ENCODE data around the gene GTF2H4. TPM values are rescaled to one million over a fixed set of nuclear protein-coding genes. Genes with fewer than 3 reads are reported as not detected.

Gene GTF2H4
- total RNA-seq, 1 donor from 2014 or later, result 1.4 TPM

DNA sequence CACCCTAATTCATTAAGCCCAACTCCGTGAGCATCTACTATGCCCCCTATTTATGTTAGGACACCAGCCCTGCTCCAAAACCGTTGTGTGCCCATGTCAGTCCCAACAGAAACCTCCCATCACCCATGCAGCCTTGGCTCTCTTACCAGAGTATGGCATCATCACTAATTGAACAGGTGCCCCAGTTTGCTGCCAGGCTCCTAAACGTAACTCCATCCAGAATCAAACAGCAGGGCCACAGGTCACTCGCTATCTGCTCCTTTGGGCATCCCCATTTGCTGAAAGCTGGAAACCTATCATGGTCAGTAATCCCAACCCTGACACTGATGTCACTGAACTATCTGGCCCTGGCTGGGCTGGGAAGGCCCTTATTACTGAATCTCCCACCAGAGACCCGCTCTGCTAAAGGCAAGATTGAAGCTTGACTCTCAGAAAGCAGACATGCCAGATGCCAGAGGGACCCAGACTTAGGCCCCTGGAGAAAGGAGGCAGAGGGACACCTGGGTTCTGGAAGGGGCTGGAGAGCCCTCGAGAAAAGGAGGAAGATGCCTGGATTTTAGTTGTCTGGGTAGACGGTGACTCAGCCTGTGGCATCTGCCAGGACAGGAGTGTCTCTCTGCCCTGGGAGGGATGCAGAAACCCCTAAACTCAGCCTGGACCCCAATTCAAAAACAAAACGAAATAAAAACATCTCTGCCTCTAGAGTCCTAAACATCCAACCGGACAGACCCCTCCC is 46.8 kb downstream of the GTF2H4 start:
- no peak for DNase-seq (ENCODE audit: low spot score)

DNA sequence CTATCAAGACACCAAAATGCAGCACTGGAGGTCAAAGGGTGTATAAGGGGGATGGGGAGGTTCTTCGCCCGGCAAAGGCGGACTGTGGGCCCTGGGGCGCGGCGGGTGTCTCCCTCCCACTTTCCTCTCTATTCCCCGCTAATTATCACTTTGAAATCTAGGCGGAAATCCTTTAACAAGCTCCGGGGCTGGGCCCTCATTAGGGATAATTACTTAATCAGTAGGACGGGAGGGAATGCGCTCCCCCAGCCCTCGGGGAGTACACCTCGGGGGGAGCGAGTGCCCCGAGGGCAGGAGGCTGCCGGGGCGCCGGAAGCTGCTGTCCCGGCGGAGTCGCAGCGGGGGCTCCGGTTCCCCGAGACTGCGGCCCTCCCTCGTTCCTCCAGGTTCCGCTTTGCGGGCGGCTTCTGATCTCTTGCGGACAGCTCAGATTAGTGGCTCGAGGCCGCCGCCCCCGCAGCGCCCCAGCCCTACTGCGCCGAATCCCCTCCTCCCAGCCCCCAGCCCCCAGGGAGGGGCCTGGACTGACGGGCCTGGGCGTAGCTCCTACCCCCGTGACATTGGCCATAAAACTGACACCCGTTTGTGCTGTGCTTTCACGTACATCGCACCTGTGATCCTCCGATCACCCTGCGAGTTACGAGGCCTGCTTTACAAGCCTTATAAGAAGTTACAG is 47.5 kb downstream of the GTF2H4 start:
- peak; percentile 52 for DNase-seq (ENCODE audit: low spot score)

DNA sequence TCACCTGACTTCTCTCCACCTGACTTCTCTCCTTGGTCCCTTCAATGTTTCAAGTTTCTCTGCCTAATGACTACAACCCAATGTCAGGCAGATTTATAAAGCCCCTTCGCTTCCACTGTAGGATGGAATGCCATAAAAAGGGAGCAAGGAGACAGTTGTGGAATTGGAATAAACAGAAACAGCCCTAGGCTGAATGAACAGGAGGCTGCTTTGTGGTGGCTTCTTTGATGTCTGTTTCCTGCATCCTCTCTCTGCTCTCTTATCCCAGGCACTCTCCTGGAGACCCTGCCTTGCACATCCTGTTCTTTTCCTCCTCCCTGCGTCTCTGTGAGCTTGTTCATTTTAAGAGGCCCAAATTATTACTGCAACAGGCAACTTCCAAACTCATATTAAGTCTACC is 49.7 kb downstream of the GTF2H4 start:
- DNase-seq (ENCODE audit: low spot score), result no peak

DNA sequence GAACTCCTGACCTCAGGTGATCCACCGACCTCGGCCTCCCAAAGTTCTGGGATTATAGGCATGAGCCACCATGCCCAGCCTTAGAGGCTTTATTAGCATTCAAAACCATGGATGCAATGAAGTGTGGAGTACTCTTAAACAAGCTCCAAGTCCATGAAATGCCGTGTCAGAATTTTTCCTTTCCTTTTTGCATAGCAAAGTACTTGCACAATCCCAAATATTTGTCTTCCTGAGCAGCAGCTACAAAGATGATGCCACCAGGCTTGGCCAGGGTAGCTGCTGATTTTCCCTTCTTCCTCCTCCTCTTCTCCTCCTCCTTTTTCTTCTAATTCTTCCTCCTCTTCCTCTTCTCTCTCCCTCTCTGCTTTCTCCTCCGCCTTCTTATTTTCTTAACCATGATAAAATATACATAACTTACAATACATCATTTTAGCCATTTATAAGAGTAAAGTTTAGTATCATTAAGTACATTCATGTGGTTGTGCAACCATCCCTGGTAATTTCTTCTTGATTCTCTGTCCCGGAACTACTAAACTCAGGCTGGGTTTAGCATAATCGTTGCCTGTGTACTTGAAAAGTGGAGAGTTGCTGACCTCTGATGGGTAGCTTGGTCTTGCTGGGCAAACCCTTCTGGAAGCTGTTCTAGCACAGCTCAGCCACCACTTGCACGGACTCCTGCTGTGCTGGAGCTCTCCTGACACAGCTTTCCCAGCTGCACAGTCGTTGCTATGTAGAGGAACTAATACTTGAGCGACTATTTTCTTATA is 53.1 kb downstream of the GTF2H4 start:
- no peak for DNase-seq (ENCODE audit: low spot score)

DNA sequence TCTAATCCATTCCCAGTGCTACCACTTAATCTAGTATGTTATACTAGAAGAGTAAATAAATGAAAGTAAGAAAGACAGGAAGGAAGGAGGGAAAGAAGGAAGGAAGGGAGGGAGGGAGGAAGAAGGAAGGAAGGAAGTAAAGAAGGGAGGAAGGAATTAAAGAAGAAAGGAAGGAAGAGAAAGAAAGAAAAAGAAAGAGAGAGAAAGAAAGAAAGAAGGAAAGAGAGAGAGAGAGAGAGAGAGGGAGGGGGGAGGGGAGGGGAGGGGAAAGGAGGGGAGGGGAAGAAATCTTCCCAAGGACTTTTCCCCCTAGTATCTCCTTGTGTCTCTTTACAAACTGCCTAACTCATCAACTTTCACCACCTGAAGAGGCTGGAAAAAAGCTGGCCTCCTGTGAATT is 54.7 kb downstream of the GTF2H4 start:
- DNase-seq (ENCODE audit: low spot score), result no peak

DNA sequence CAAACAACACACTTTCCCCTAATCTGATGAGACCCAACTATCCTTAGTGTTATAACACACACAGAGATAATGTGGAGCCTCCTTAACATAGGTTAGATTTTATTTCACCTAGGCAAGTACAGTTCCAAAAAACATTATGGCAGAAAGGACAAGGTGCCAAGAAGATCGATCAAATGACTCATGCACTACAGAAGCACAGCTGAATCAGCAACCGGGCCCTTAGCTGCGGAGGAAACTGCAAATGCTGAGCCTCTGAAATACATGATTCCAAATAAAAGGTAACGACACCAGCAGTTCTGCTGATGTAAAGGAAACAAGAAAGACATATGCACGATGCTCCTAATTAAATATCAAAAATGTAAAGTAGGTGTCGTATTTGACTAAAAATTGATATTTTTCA is 55.6 kb downstream of the GTF2H4 start:
- DNase-seq (ENCODE audit: low spot score), result no peak

Other genes with a start within 250 kb of the GTF2H4 start
- gene DHX16, start 235.2 kb upstream of the GTF2H4 start, total RNA-seq (ENCODE audit: insufficient read depth, low replicate concordance), result 19.5 TPM
- gene PPP1R18, start 221.6 kb upstream of the GTF2H4 start, total RNA-seq (ENCODE audit: insufficient read depth, low replicate concordance), result 20.9 TPM
- 4.3 TPM for gene NRM, start 217.2 kb upstream of the GTF2H4 start, total RNA-seq (ENCODE audit: insufficient read depth, low replicate concordance)
- 14.9 TPM for gene MDC1, start 190.9 kb upstream of the GTF2H4 start, total RNA-seq (ENCODE audit: insufficient read depth, low replicate concordance)
- gene TUBB, start 187.9 kb upstream of the GTF2H4 start, total RNA-seq (ENCODE audit: insufficient read depth, low replicate concordance), result 174 TPM
- gene FLOT1, start 165.5 kb upstream of the GTF2H4 start, total RNA-seq (ENCODE audit: insufficient read depth, low replicate concordance), result 46.7 TPM
- 70.1 TPM for gene IER3, start 163.7 kb upstream of the GTF2H4 start, total RNA-seq (ENCODE audit: insufficient read depth, low replicate concordance)
- gene DDR1, start 23.7 kb upstream of the GTF2H4 start, total RNA-seq (ENCODE audit: insufficient read depth, low replicate concordance), result 19.0 TPM
- 20.5 TPM for gene VARS2, start 6.0 kb downstream of the GTF2H4 start, total RNA-seq (ENCODE audit: insufficient read depth, low replicate concordance)
- gene SFTA2, start 24.0 kb downstream of the GTF2H4 start, total RNA-seq (ENCODE audit: insufficient read depth, low replicate concordance), result not detected
- gene MUCL3, start 32.8 kb downstream of the GTF2H4 start, total RNA-seq (ENCODE audit: insufficient read depth, low replicate concordance), result 2.4 TPM
- not detected for gene MUC21, start 75.5 kb downstream of the GTF2H4 start, total RNA-seq (ENCODE audit: insufficient read depth, low replicate concordance)
- 6.5 TPM for gene MUC22, start 102.3 kb downstream of the GTF2H4 start, total RNA-seq (ENCODE audit: insufficient read depth, low replicate concordance)
- not detected for gene C6orf15, start 204.4 kb downstream of the GTF2H4 start, total RNA-seq (ENCODE audit: insufficient read depth, low replicate concordance)
- gene PSORS1C1, start 206.6 kb downstream of the GTF2H4 start, total RNA-seq (ENCODE audit: insufficient read depth, low replicate concordance), result 1.2 TPM
- 2.4 TPM for gene CDSN, start 212.2 kb downstream of the GTF2H4 start, total RNA-seq (ENCODE audit: insufficient read depth, low replicate concordance)
- not detected for gene PSORS1C2, start 230.9 kb downstream of the GTF2H4 start, total RNA-seq (ENCODE audit: insufficient read depth, low replicate concordance)
- 31.8 TPM for gene CCHCR1, start 249.6 kb downstream of the GTF2H4 start, total RNA-seq (ENCODE audit: insufficient read depth, low replicate concordance)

Data from umbilical cord (tissue), 2 donors.